HG03442 (cell line): ENCODE data around the gene KREMEN1.

Experiments
- ATAC-seq: cut with Tn5 transposase; IDR thresholded peaks from one replicate; pipeline ENCODE4 v1.9.1; 2021; ENCODE audit warnings: mild to moderate bottlenecking, moderate library complexity; ENCODE audit not compliant: unreplicated experiment

The KREMEN1 gene

DNA sequence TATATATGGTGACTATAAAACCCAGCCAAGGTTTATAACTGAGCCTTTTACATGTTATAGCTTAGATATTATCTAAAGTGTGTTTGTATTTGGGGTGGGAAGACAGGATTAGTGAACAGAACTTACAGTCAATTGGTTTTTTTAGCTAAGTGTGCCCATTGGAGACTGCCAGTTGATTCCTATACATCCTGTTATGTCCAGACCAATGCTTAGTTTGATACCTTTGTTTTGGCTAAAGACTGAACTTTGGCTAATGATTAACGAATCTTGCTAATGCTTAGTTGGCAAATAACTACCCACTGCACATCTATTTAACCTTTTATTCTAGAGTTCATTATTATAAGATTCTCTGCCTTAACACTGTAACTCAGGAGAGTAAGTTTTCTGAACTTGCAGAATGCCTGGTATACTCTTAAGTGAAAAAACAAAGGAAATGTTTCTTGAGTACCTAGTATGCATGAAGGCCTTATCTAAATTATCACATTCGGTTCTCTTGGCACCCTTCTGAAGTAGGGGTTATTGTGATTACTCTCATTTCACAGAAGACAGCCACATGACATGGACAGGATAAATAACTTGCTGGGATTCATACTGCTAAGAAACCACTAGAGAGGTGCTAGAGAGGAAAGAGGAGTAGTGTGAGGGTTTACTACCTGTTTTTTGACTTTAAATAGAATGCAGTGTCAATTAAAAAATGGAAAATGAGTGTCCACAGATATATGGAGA lies 54.0 kb downstream of the KREMEN1 start:
- no peak for ATAC-seq

GRCh38 chr22:29128891-29129807 lies 56.3 kb downstream of the KREMEN1 start:
- no peak for ATAC-seq

GRCh38 chr22:29129808-29130140 lies 56.9 kb downstream of the KREMEN1 start:
- ATAC-seq = no peak

GRCh38 chr22:29130476-29130875 lies 57.6 kb downstream of the KREMEN1 start:
- no peak for ATAC-seq

- no peak for ATAC-seq
These were observed 60.8 kb downstream of the KREMEN1 start for GRCh38 chr22:29133603-29134133.

DNA sequence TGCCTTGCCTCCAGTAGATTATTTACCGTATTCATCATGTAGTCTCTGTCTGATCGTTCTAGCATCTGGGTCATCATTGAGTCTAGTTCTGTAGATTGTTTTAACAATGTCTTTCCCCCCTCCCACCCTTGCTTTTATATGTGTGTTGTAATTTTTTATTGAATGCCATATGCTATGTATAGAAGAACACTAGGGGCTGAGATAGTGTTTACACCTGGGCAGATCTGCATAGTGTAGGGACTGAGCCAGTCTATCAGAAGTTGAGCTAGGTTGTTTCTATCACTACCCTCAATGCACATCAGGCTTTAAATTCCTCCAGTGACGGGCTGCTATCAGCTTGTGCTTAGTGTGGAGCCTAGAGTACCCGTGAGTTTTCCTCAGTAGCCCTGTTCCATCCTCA lies 61.6 kb downstream of the KREMEN1 start:
- ATAC-seq = no peak

DNA sequence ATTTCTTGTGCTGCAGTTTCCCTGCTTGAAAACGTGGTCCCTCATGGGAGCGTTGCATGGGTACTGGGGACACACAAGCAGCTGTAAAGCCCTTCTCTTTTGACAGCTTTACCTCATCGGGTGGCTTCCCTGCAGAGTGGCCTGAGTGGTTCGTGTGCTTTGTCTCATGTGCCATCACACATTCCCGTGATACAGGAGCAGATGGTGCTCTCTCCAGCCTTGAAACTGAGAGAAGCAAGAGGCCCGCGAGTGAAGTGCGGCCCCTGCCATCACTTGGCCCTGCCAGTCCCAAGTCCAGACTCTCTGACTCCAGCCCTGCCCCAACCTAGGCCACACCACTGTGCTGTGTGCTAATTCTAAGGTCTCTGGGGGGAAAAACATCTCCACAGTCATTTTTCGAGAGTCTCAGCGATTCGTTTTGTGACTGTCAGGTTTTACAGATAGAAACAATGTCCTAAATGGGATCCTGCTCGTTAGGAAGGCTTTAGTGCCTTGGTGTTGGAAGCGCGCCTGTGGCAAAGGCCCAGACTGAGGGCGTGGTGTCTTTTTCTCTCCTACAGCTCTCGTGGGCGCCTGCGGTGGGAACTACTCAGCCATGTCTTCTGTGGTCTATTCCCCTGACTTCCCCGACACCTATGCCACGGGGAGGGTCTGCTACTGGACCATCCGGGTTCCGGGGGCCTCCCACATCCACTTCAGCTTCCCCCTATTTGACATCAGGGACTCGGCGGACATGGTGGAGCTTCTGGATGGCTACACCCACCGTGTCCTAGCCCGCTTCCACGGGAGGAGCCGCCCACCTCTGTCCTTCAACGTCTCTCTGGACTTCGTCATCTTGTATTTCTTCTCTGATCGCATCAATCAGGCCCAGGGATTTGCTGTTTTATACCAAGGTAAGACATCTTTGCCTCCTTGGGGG lies 64.2 kb downstream of the KREMEN1 start:
- ATAC-seq = no peak

DNA sequence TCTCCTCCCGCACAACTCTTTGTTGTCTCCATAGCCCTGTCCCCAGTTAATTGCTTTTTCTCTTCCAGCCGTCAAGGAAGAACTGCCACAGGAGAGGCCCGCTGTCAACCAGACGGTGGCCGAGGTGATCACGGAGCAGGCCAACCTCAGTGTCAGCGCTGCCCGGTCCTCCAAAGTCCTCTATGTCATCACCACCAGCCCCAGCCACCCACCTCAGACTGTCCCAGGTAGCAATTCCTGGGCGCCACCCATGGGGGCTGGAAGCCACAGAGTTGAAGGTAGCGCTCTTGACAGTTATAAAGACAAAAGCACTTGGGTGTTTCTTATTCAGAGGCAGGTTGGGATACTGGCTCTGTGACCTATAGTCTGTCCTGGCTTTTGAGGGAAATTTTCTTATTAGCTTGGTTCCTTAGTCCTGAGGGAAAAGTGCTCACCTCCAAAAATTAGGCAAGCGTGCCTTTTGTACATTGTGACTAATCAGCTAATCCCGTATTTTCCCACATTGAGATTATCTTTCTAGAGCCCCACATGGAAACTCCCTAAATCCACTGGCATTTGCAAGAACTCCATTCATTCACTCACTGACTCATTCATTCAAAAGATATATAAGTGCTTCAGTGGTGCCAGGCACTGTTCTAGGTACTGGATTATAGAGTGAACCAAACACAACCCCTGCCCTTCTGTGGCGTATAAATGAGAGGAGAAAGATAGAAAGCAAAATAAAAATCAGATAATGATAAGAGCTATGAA lies 65.9 kb downstream of the KREMEN1 start:
- ATAC-seq = no peak

- no peak for ATAC-seq
These were observed 67.3 kb downstream of the KREMEN1 start for GRCh38 chr22:29139965-29140782.

DNA sequence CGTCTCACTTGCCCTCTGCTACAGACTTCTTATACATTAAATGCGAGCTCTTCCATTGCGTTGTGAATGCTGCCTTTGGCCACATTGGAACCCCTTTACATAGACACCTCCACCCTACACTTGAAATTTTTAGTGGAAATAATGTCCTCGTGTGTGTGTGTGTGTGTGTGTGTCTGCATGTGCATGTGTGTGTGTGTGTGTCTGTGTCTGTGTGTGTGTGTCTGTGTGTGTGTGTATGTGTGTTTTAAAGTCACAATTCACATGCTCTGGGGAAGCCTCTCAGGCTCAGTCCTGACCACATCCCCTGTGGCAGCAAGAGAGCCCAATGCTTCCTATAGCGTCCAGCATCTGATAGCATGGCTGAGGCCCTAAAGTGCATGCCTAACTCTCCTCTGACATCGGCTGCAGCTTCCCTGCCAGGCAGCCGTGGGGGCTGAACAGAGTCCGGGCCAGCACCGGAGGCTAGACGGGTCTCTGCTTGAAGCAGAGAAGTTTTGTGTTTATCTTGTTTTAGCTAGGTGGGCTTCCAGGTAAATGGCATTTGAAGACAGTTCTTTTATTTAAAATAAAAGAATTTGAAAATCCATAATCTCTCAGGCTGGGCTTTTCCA lies 68.3 kb downstream of the KREMEN1 start:
- no peak for ATAC-seq

GRCh38 chr22:29142116-29142515 lies 69.3 kb downstream of the KREMEN1 start:
- ATAC-seq = no peak

DNA sequence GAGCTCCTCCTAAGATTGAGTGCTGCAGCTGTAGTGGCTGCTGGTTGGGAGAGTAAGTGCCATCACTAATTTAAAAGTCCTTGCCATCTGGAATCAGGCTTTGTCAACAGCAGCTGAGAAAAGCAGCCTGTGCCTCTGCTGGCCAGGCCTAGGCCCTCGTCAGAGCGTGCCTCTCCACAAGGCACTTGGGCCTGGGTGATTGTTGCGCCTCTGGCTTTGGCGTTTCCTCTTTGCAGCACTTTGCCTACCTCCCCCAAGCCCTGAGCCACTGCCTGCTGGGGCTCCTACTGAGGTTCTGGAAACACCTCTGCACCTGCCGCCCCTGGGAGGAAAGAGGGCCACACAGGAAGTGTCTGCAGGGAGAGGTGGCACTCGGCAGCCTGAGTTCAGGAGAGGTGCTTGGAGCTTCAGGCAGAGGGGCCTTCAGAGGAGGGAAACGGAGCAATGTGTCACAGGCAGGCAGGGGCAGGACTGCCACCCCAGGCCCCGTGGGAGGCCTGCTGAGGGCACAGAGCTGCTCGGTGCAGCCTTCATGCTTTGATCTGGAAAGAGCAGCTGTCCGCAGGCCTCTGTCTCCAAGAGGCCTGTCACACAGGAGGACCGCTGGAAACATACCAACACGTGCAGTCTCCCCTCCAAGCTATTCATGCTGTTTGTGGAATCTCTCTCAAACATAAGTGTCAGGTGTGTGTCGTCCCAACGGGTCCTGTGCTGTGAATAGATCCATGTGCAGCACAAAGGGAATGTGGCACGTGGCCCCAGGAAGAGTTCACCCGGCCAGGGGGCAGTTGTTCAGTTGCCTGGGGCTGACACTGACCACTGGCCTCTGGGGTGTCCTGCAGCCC lies 71.3 kb downstream of the KREMEN1 start:
- no peak for ATAC-seq

DNA sequence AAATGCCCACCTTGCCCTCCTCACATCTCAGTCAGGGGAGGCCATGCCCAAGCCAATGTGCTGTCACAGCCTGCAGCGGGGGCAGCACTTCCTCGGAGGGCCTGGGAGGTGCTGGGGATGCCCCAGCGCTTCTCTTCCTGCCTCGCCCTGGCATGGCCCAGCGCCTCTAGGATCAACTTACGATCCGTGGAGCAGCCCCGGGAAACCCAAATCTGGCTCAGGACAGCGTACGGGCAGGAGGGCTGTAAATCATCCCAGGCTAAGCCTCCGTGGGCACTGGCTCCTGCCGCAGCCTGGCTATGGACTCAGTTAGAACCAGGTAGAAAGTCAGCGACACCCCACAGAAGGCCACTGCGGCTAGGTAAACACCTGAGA lies 71.9 kb downstream of the KREMEN1 start:
- no peak for ATAC-seq

GRCh38 chr22:29145321-29146072 lies 72.7 kb downstream of the KREMEN1 start:
- no peak for ATAC-seq

DNA sequence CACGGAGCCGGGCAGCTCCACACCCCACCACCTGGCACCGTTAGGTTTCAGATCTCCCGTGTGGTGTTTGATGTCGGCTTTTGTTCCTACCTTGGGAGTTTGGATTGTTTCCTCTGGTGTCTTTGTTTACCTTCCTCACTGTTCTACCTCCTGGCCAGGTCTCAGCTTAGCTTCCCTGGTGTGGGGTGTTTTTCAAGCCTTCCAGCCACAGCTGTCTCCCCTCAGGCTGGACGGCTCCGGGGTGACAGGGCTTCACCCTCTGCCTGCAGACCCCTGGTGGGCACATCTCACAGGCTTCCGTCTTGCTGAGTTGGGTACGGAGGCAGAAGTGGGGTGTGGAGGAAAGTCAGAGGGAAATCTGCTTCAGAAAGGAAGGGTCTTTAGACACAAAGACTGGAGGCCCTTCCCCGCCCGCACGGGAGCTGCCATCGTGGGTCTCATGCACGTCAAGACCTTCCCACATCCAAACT lies 73.3 kb downstream of the KREMEN1 start:
- ATAC-seq = no peak

- no peak for ATAC-seq
These were observed 73.9 kb downstream of the KREMEN1 start for GRCh38 chr22:29146771-29147170.

GRCh38 chr22:29147331-29147899 lies 74.6 kb downstream of the KREMEN1 start:
- no peak for ATAC-seq
